ENCODE data around the gene TEKT5. TPM values are rescaled to one million over a fixed set of nuclear protein-coding genes. Genes with fewer than 3 reads are reported as not detected.

The TEKT5 gene
- total and polyA plus RNA-seq, 8 donors: 0.17 to 1.1 (median 0.26) TPM; not detected in 1

DNA sequence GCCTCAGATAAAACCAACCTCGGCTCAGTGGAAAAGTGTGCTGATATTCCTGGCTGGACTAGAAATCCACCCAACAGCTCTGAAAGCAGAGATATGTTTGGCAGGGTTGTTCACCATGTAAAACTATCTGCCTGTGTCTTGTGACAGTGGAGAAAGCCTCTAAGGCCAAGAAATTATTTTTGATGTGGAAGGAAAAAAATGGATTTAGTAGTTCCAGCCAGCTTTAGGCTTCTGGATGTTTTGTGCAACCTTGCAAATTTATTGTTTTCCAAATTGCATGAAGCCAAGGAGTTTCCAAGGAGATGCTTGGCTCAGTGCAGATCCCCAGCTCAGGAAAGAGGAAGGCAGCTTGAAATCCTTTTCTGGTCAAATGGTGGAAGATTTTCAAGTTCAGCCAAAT lies 31.6 kb downstream of the TEKT5 start:
- DNase-seq: no peak
- no peak for FAIRE-seq
- H3K36me3 ChIP-seq: no peaks in the 10 kb centered on the region
- no peaks in the 10 kb centered on the region for H3K9me3 ChIP-seq
- WGBS, 2 donors: 44 to 64% methylated on average over 1 of the region's 1 CpG
- TF ChIP-seq, protein P1, sequence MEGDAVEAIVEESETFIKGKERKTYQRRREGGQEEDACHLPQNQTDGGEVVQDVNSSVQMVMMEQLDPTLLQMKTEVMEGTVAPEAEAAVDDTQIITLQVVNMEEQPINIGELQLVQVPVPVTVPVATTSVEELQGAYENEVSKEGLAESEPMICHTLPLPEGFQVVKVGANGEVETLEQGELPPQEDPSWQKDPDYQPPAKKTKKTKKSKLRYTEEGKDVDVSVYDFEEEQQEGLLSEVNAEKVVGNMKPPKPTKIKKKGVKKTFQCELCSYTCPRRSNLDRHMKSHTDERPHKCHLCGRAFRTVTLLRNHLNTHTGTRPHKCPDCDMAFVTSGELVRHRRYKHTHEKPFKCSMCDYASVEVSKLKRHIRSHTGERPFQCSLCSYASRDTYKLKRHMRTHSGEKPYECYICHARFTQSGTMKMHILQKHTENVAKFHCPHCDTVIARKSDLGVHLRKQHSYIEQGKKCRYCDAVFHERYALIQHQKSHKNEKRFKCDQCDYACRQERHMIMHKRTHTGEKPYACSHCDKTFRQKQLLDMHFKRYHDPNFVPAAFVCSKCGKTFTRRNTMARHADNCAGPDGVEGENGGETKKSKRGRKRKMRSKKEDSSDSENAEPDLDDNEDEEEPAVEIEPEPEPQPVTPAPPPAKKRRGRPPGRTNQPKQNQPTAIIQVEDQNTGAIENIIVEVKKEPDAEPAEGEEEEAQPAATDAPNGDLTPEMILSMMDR (IDR thresholded peaks at IDR 0.05): no peak
- H3K27ac ChIP-seq: no peak overlapping the region
- intact Hi-C loops (cut with DNase I): no loop called here
- no peaks in the 10 kb centered on the region for H3K27me3 ChIP-seq
- no peaks in the 10 kb centered on the region for H3K4me1 ChIP-seq
- H3K4me3 ChIP-seq: no peak overlapping the region
- peak in 1 of 4 donors; percentile 15 for ATAC-seq

- no peak for FAIRE-seq
- Histone ChIP-seq H3K36me3 (no peaks in the 10 kb centered on the region), H3K27ac (no peak overlapping the region), H3K4me3 (no peak overlapping the region), H3K9me3 (no peaks in the 10 kb centered on the region), H3K4me1 (no peaks in the 10 kb centered on the region), H3K27me3 (no peaks in the 10 kb centered on the region)
- TF ChIP-seq, protein P1 (IDR thresholded peaks at IDR 0.05): no peak
- 73 to 80% methylated on average over 5 of the region's 5 CpGs for WGBS, 2 donors
- no peak for ATAC-seq
- intact Hi-C loops (cut with DNase I): no loop called here
- DNase-seq: no peak
Measured at GRCh38 chr16:10662212-10662611, 32.5 kb downstream of the TEKT5 start.

DNA sequence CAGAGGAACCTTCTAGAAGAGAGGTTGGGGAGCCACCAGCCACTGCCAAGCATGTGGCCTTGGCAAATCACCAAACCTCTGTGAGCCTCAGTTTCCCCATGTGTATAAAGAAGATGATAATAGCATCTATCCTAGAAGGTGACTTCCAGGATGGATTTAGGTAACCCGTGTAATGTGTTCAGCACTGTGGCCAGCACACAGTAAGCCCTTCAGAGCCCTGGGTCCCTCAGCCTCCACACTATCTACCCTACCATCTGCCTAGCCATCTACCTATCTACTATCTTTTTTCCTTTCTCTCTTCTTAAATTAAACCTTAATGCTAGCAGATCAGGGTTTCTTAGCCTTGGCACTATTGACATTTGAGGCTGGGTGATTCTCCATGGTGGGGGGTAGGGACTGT lies 33.0 kb downstream of the TEKT5 start:
- Histone ChIP-seq H3K36me3 (no peaks in the 10 kb centered on the region), H3K27ac (no peak overlapping the region), H3K27me3 (no peaks in the 10 kb centered on the region), H3K4me1 (no peaks in the 10 kb centered on the region), H3K9me3 (no peaks in the 10 kb centered on the region), H3K4me3 (no peak overlapping the region)
- DNase-seq (no peak), ATAC-seq (no peak), FAIRE-seq (no peak)
- intact Hi-C loops (cut with DNase I): no loop called here
- TF ChIP-seq, protein P1 (IDR thresholded peaks at IDR 0.05): no peak
- WGBS, 2 donors: 74 to 100% methylated on average over 1 of the region's 1 CpG

GRCh38 chr16:10660950-10661635 lies 33.6 kb downstream of the TEKT5 start:
- ATAC-seq (no peak), DNase-seq (no peak), FAIRE-seq (no peak)
- intact Hi-C loops (cut with DNase I): no loop called here
- Histone ChIP-seq H3K4me1 (no peaks in the 10 kb centered on the region), H3K27me3 (no peaks in the 10 kb centered on the region), H3K36me3 (no peaks in the 10 kb centered on the region), H3K4me3 (no peak overlapping the region), H3K9me3 (no peaks in the 10 kb centered on the region), H3K27ac (no peak overlapping the region)
- 81 to 87% methylated on average over 8 of the region's 8 CpGs for WGBS, 2 donors
- TF ChIP-seq, protein P1 (IDR thresholded peaks at IDR 0.05): no peak

- Histone ChIP-seq H3K27me3 (no peaks in the 10 kb centered on the region), H3K4me1 (no peaks in the 10 kb centered on the region), H3K4me3 (no peak overlapping the region), H3K27ac (no peak overlapping the region), H3K9me3 (no peaks in the 10 kb centered on the region), H3K36me3 (no peaks in the 10 kb centered on the region)
- DNase-seq: no peak
- no peak for ATAC-seq
- FAIRE-seq: no peak
- TF ChIP-seq, protein P1 (IDR thresholded peaks at IDR 0.05): no peak
- intact Hi-C loops (cut with DNase I): no loop called here
- WGBS, 2 donors: 90 to 95% methylated on average over 6 of the region's 6 CpGs
Measured at GRCh38 chr16:10658943-10659342, 35.8 kb downstream of the TEKT5 start.

Measured in pancreas (tissue), 10 donors.